ENCODE results near the gene PRDM16. TPM values are rescaled to one million over a fixed set of nuclear protein-coding genes. Genes with fewer than 3 reads are reported as not detected.

PRDM16 gene
- total RNA-seq, 1 experiment from 2014 or later, result not detected

- H3K36me3 Mint-ChIP-seq (ENCODE audit: insufficient read depth, unreplicated experiment), result no peaks in the 10 kb centered on the region
- POLR2A ChIA-PET, result no interaction called here
- TF ChIP-seq, protein P1, sequence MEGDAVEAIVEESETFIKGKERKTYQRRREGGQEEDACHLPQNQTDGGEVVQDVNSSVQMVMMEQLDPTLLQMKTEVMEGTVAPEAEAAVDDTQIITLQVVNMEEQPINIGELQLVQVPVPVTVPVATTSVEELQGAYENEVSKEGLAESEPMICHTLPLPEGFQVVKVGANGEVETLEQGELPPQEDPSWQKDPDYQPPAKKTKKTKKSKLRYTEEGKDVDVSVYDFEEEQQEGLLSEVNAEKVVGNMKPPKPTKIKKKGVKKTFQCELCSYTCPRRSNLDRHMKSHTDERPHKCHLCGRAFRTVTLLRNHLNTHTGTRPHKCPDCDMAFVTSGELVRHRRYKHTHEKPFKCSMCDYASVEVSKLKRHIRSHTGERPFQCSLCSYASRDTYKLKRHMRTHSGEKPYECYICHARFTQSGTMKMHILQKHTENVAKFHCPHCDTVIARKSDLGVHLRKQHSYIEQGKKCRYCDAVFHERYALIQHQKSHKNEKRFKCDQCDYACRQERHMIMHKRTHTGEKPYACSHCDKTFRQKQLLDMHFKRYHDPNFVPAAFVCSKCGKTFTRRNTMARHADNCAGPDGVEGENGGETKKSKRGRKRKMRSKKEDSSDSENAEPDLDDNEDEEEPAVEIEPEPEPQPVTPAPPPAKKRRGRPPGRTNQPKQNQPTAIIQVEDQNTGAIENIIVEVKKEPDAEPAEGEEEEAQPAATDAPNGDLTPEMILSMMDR (IDR thresholded peaks at IDR 0.05; ENCODE audit: unreplicated experiment), result no peak
- intact Hi-C loops (cut with micrococcal nuclease), result no loop called here
- no peak for DNase-seq (ENCODE audit: unreplicated experiment)
- CTCF ChIA-PET, result no interaction called here
- no peaks in the 10 kb centered on the region for H3K4me1 Mint-ChIP-seq (ENCODE audit: insufficient read depth, unreplicated experiment)
- H3K9me3 Mint-ChIP-seq (ENCODE audit: unreplicated experiment), result no peaks in the 10 kb centered on the region
- no peak overlapping the region for H3K4me3 Mint-ChIP-seq (ENCODE audit: unreplicated experiment)
- peaks cover 25% of the 10 kb centered on the region for H3K27me3 Mint-ChIP-seq (ENCODE audit: insufficient read depth, unreplicated experiment)
- no peak overlapping the region for H3K27ac Mint-ChIP-seq (ENCODE audit: low read depth, unreplicated experiment)
- BruUV-seq (replicated peaks), result no TSS peak
Measured at GRCh38 chr1:3360646-3361257, 291.7 kb downstream of the PRDM16 start.

DNA sequence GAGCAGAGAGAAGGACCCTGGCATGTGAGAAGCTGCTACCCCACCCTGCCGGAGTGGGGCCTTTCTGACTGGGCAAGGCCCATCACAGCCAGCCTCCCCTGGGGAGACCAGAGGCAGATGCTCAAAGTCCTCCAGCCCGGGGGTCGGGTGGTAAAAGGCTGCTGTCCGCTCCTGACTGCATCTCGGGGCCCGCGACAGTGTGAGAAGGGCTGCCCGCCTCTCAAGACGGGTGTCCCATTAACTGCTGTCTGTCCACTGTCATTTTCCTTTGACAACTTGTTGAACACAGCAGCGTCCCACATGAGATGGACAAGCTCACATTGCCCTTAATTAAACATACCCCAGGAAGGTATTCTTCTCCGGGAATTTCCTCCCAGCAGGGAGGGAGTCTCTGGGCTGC lies 294.0 kb downstream of the PRDM16 start:
- no TSS peak for BruUV-seq (replicated peaks)
- H3K4me3 Mint-ChIP-seq (ENCODE audit: unreplicated experiment), result no peak overlapping the region
- no peaks in the 10 kb centered on the region for H3K9me3 Mint-ChIP-seq (ENCODE audit: unreplicated experiment)
- TF ChIP-seq, protein P1 (IDR thresholded peaks at IDR 0.05; ENCODE audit: unreplicated experiment), result no peak
- no peaks in the 10 kb centered on the region for H3K4me1 Mint-ChIP-seq (ENCODE audit: insufficient read depth, unreplicated experiment)
- H3K27me3 Mint-ChIP-seq (ENCODE audit: insufficient read depth, unreplicated experiment), result peaks cover 25% of the 10 kb centered on the region
- no peaks in the 10 kb centered on the region for H3K36me3 Mint-ChIP-seq (ENCODE audit: insufficient read depth, unreplicated experiment)
- intact Hi-C loops (cut with micrococcal nuclease), result no loop called here
- no peak for DNase-seq (ENCODE audit: unreplicated experiment)
- POLR2A ChIA-PET, result no interaction called here
- H3K27ac Mint-ChIP-seq (ENCODE audit: low read depth, unreplicated experiment), result no peak overlapping the region
- CTCF ChIA-PET, result no interaction called here

DNA sequence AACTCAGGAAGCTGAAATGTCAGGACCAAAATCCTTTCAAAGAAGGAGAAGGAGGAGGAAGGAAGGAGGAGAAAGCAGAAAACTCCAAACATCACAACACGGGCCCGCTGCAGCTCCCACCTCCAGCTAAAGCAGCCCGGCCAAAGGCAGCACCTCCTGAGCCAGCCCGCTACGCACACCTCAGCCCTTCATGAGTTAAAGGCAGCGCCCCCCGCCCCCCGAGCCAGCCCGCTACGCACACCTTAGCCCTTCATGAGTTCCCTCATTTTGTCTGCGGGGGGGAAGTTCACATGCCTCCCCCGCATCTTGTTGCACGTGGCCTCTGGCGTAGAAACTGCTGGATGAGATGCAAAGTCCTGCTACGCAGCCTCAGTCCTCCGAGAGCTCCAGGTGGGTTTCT lies 294.8 kb downstream of the PRDM16 start:
- Mint-ChIP-seq H3K36me3 (ENCODE audit: insufficient read depth, unreplicated experiment) (no peaks in the 10 kb centered on the region), H3K9me3 (ENCODE audit: unreplicated experiment) (no peaks in the 10 kb centered on the region), H3K4me3 (ENCODE audit: unreplicated experiment) (no peak overlapping the region), H3K27me3 (ENCODE audit: insufficient read depth, unreplicated experiment) (peaks cover 25% of the 10 kb centered on the region), H3K27ac (ENCODE audit: low read depth, unreplicated experiment) (no peak overlapping the region), H3K4me1 (ENCODE audit: insufficient read depth, unreplicated experiment) (no peaks in the 10 kb centered on the region)
- no peak for DNase-seq (ENCODE audit: unreplicated experiment)
- ChIA-PET CTCF (no interaction called here), POLR2A (no interaction called here)
- BruUV-seq (replicated peaks), result no TSS peak
- intact Hi-C loops (cut with micrococcal nuclease), result no loop called here
- TF ChIP-seq, protein P1 (IDR thresholded peaks at IDR 0.05; ENCODE audit: unreplicated experiment), result no peak

- no TSS peak for BruUV-seq (replicated peaks)
- TF ChIP-seq, protein P1 (IDR thresholded peaks at IDR 0.05; ENCODE audit: unreplicated experiment), result no peak
- H3K27ac Mint-ChIP-seq (ENCODE audit: low read depth, unreplicated experiment), result no peak overlapping the region
- no peaks in the 10 kb centered on the region for H3K4me1 Mint-ChIP-seq (ENCODE audit: insufficient read depth, unreplicated experiment)
- H3K36me3 Mint-ChIP-seq (ENCODE audit: insufficient read depth, unreplicated experiment), result no peaks in the 10 kb centered on the region
- CTCF ChIA-PET, result no interaction called here
- no peak overlapping the region for H3K4me3 Mint-ChIP-seq (ENCODE audit: unreplicated experiment)
- intact Hi-C loops (cut with micrococcal nuclease), result no loop called here
- no peak for DNase-seq (ENCODE audit: unreplicated experiment)
- peaks cover 25% of the 10 kb centered on the region for H3K27me3 Mint-ChIP-seq (ENCODE audit: insufficient read depth, unreplicated experiment)
- POLR2A ChIA-PET, result no interaction called here
- no peaks in the 10 kb centered on the region for H3K9me3 Mint-ChIP-seq (ENCODE audit: unreplicated experiment)
Measured at GRCh38 chr1:3364551-3364950, 295.5 kb downstream of the PRDM16 start.

Measured in MCF 10A (cell line).